Activated naive CD4-positive, alpha-beta T cell (primary cell): Measurements from ENCODE around the gene CNOT6L.
"Not testable (repeated sequence)": the region's sequence is repeated elsewhere in the genome, so short reads cannot be mapped to it uniquely, and the experiment has no call there.

Experiments
- DNase-seq, 4 experiments: peaks; one replicate each; lab custom pipeline; 2025; lab: John Stamatoyannopoulos, UW

CNOT6L gene

GRCh38 chr4:77782102-77782835, 36.9 kb downstream of the CNOT6L start:
- no peak for DNase-seq

- not testable (repeated sequence) for DNase-seq
These were observed 38.4 kb downstream of the CNOT6L start for GRCh38 chr4:77780762-77781161.

- no peak for DNase-seq
These were observed 41.9 kb downstream of the CNOT6L start for GRCh38 chr4:77777135-77777807.

- no peak for DNase-seq
These were observed 42.7 kb downstream of the CNOT6L start for GRCh38 chr4:77776182-77777134.

GRCh38 chr4:77773101-77773500, 46.1 kb downstream of the CNOT6L start:
- DNase-seq, result no peak

- DNase-seq, result no peak
These were observed 47.6 kb downstream of the CNOT6L start for GRCh38 chr4:77771566-77771965.

- no peak for DNase-seq
These were observed 53.4 kb downstream of the CNOT6L start for GRCh38 chr4:77765720-77766119.

- no peak for DNase-seq
These were observed 56.6 kb downstream of the CNOT6L start for GRCh38 chr4:77762531-77762930.

- DNase-seq, result no peak
These were observed 57.6 kb downstream of the CNOT6L start for GRCh38 chr4:77761595-77761994.

- DNase-seq, result no peak
These were observed 60.4 kb downstream of the CNOT6L start for GRCh38 chr4:77758804-77759203.

- no peak for DNase-seq
These were observed 67.4 kb downstream of the CNOT6L start for GRCh38 chr4:77751764-77752163.

GRCh38 chr4:77745792-77746191, 73.4 kb downstream of the CNOT6L start:
- no peak for DNase-seq

GRCh38 chr4:77742054-77742453, 77.1 kb downstream of the CNOT6L start:
- no peak for DNase-seq

GRCh38 chr4:77740480-77740879, 78.7 kb downstream of the CNOT6L start:
- no peak for DNase-seq

GRCh38 chr4:77734928-77735327, 84.2 kb downstream of the CNOT6L start:
- no peak for DNase-seq

GRCh38 chr4:77731656-77732055, 87.5 kb downstream of the CNOT6L start:
- DNase-seq, result no peak

- DNase-seq, result no peak
These were observed 90.7 kb downstream of the CNOT6L start for GRCh38 chr4:77728420-77728819.

- no peak for DNase-seq
These were observed 98.1 kb downstream of the CNOT6L start for GRCh38 chr4:77721073-77721472.

GRCh38 chr4:77718500-77718899, 100.7 kb downstream of the CNOT6L start:
- not testable (repeated sequence) for DNase-seq

GRCh38 chr4:77715414-77716290, 103.5 kb downstream of the CNOT6L start:
- DNase-seq, result no peak

- DNase-seq, result no peak
These were observed 104.7 kb downstream of the CNOT6L start for GRCh38 chr4:77714514-77714913.
